Nephron progenitor cell (in vitro differentiated cells): ENCODE results near the gene NRG3.

Source experiments
- DNase-seq: peaks from one replicate; pipeline ENCODE4 v3.0.0; 2021
- H3K27ac Mint-ChIP-seq: 2 replicates; pipeline ENCODE4 v1.8.0; 2021; ENCODE audit warnings: mild to moderate bottlenecking, moderate library complexity, mixed read lengths
- H3K27me3 Mint-ChIP-seq: 2 replicates; pipeline ENCODE4 v1.8.0; 2021; ENCODE audit warnings: mild to moderate bottlenecking, low read depth, mixed read lengths; ENCODE audit not compliant: poor library complexity
- H3K36me3 Mint-ChIP-seq: 2 replicates; pipeline ENCODE4 v1.8.0; 2021; ENCODE audit warnings: low read depth, mixed read lengths
- H3K4me1 Mint-ChIP-seq: 2 replicates; pipeline ENCODE4 v1.8.0; 2021; ENCODE audit warnings: mixed read lengths
- H3K4me3 Mint-ChIP-seq: 2 replicates; pipeline ENCODE4 v1.8.0; 2021; ENCODE audit warnings: mild to moderate bottlenecking, moderate library complexity, mixed read lengths
- H3K9me3 Mint-ChIP-seq: 2 replicates; pipeline ENCODE4 v1.8.0; 2021; ENCODE audit warnings: mild to moderate bottlenecking, moderate library complexity, mixed read lengths
- CTCF ChIP-seq: fragments of 200-600 bp; sonication (generic); IDR thresholded peaks from 2 replicates; pipeline ENCODE4 v1.5.0; 2021; ENCODE audit warnings: antibody characterized with exemption

The NRG3 gene

GRCh38 chr10:81848514-81848913 is 26.5 kb upstream of the NRG3 start:
- H3K36me3 Mint-ChIP-seq: no peaks in the 10 kb centered on the region
- no peak for DNase-seq
- peaks cover 10% of the 10 kb centered on the region for H3K27me3 Mint-ChIP-seq
- no peak for TF ChIP-seq CTCF
- no peaks in the 10 kb centered on the region for H3K4me1 Mint-ChIP-seq
- H3K9me3 Mint-ChIP-seq: peaks cover 8% of the 10 kb centered on the region
- H3K27ac Mint-ChIP-seq: no peak overlapping the region
- no peak overlapping the region for H3K4me3 Mint-ChIP-seq

GRCh38 chr10:81848931-81849330 is 26.1 kb upstream of the NRG3 start:
- no peak for DNase-seq
- peaks cover 12% of the 10 kb centered on the region for H3K9me3 Mint-ChIP-seq
- H3K4me3 Mint-ChIP-seq: no peak overlapping the region
- H3K36me3 Mint-ChIP-seq: no peaks in the 10 kb centered on the region
- TF ChIP-seq CTCF: no peak
- H3K27me3 Mint-ChIP-seq: peaks cover 10% of the 10 kb centered on the region
- H3K27ac Mint-ChIP-seq: no peak overlapping the region
- no peaks in the 10 kb centered on the region for H3K4me1 Mint-ChIP-seq

GRCh38 chr10:81862596-81862995 is 12.4 kb upstream of the NRG3 start:
- Mint-ChIP-seq H3K9me3 (peaks cover 27% of the 10 kb centered on the region), H3K27me3 (no peaks in the 10 kb centered on the region), H3K4me1 (peaks cover 9% of the 10 kb centered on the region), H3K27ac (no peak overlapping the region), H3K4me3 (no peak overlapping the region), H3K36me3 (peaks cover 4% of the 10 kb centered on the region)
- no peak for DNase-seq
- no peak for TF ChIP-seq CTCF

GRCh38 chr10:81863771-81864170 is 11.2 kb upstream of the NRG3 start:
- H3K27me3 Mint-ChIP-seq: peaks cover 3% of the 10 kb centered on the region
- peaks cover 27% of the 10 kb centered on the region for H3K9me3 Mint-ChIP-seq
- H3K36me3 Mint-ChIP-seq: peaks cover 4% of the 10 kb centered on the region
- H3K27ac Mint-ChIP-seq: no peak overlapping the region
- no peak overlapping the region for H3K4me3 Mint-ChIP-seq
- peaks cover 16% of the 10 kb centered on the region for H3K4me1 Mint-ChIP-seq
- DNase-seq: no peak
- no peak for TF ChIP-seq CTCF

GRCh38 chr10:81865581-81865980 is 9.4 kb upstream of the NRG3 start:
- H3K9me3 Mint-ChIP-seq: peaks cover 20% of the 10 kb centered on the region
- no peak for TF ChIP-seq CTCF
- DNase-seq: no peak

GRCh38 chr10:81866753-81867152 is 8.2 kb upstream of the NRG3 start:
- no peak for DNase-seq
- no peaks in the 10 kb centered on the region for H3K36me3 Mint-ChIP-seq
- peaks cover 26% of the 10 kb centered on the region for H3K4me1 Mint-ChIP-seq
- H3K27me3 Mint-ChIP-seq: peaks cover 22% of the 10 kb centered on the region
- peak overlapping the region; percentile 21 for H3K4me3 Mint-ChIP-seq
- H3K27ac Mint-ChIP-seq: peak overlapping the region; percentile 4
- peaks cover 12% of the 10 kb centered on the region for H3K9me3 Mint-ChIP-seq
- TF ChIP-seq CTCF: no peak

More at GRCh38 chr10:81865581-81865980, 9.4 kb upstream of the NRG3 start:
- peaks cover 16% of the 10 kb centered on the region for H3K4me1 Mint-ChIP-seq
- no peak overlapping the region for H3K27ac Mint-ChIP-seq
- H3K27me3 Mint-ChIP-seq: peaks cover 18% of the 10 kb centered on the region
- peaks cover 4% of the 10 kb centered on the region for H3K36me3 Mint-ChIP-seq
- no peak overlapping the region for H3K4me3 Mint-ChIP-seq
